ENCODE results near the gene PSMC2.
"Not testable (repeated sequence)": the region's sequence is repeated elsewhere in the genome, so short reads cannot be mapped to it uniquely, and the experiment has no call there.

Gene PSMC2

DNA sequence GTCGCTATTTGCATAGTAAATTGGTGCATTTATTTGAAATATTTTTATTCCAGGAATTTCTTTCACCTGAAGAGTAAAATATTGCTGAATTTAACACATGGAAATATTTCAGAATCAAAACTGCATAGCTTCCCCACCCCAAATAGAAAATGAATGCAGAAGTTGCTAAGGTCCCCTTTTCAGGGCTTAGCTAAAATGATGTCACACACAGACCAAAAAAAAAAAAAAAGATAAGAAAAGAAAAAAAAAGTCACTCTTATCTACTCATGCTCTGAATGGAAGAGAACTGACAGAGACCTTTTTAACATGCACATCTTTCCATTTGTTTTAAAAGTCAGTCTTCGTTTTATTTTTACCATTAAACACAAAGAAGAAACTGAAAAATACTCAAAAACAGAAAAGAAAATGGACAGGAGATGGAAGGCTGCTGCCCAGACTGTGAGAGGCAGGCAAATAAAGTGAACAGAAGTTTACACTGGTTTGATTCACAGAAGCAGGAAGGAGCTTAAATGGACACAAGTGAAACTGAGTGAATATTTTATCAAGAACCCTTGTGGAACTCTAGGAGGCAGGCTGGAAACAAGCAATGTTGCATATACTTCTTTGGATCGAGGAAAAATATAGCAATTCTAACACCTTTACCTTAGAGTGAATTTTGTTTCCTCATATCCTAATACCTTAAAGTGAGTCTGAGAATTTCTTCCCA is 32.0 kb downstream of the PSMC2 start:
- no peak for DNase-seq (ENCODE audit: low read depth)

DNA sequence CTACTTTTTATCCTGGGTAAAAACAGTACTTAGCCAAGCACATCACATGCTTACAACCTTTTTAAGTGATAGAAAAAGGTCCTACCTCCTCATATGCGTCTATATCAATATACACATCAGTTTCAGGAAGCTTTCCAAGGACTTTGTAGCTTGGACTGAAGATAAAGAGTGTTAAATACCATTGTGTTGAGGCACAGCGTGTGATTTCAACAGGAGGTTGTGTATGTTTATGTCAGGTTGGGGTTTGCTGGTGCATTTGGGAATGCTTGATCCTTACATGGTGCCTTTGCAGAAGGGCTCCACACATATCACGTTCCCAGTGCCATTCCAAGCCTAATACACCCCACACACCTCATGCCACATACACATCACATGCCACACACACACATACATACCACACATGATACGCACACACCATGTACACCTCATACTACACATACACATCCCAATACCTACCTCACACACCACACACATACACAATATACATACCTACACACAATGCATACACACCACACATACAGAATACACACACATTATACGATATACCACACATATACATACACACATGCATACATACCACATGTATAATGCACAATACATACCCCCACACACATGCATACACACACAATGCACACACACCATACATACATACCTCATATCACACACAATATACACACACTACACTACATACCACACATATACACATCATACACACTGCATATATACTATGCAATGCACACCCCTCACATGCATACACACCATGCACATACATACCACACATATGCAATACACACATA is 33.1 kb downstream of the PSMC2 start:
- no peak for DNase-seq (ENCODE audit: low read depth)

- DNase-seq (ENCODE audit: low read depth) = no peak
These were observed 34.0 kb downstream of the PSMC2 start for GRCh38 chr7:103381280-103382031.

- DNase-seq (ENCODE audit: low read depth) = no peak
These were observed 34.6 kb downstream of the PSMC2 start for GRCh38 chr7:103382032-103382402.

DNA sequence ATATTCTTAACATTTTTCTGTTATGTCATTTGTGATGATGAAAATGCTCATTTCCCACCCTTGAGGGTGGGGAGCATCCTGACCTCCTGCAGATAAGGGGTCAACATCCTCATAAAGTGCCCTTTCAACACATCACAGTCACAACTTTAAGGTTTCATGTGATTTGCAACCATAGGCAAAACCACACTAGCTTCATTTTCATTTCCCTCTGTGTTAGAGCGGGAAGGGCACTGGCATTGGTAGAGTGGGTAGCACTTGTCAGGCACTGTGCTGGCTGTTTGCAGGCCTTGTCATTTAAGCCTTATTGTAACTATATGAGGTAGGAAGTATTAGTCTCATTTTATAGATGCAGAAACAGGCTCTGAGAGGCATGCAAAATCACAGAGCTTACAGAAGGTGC is 39.8 kb downstream of the PSMC2 start:
- DNase-seq (ENCODE audit: low read depth) = no peak

GRCh38 chr7:103388469-103389140 is 41.2 kb downstream of the PSMC2 start:
- DNase-seq (ENCODE audit: low read depth) = no peak

DNA sequence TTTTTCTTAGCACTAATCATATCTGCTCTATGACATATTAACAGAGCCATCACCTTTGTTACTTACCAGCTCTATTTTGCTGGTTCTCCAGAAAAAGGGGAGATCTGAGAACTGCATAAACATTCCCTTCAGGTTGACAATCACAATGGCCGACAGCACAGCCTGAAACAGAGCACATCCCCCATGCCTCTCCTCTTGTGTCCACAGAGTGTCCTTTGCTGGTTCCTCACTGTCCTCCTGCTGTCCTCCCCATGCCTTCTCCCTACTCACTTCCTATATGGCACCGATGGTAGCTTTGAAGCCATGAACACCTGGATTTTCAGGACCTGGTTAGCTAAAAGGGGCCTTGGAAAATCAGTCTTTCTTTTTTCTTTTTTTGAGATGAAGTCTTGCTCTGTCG is 41.8 kb downstream of the PSMC2 start:
- DNase-seq (ENCODE audit: low read depth) = no peak

- no peak for DNase-seq (ENCODE audit: low read depth)
These were observed 43.7 kb downstream of the PSMC2 start for GRCh38 chr7:103391150-103391549.

- peak; percentile 7 for DNase-seq (ENCODE audit: low read depth)
These were observed 44.5 kb downstream of the PSMC2 start for GRCh38 chr7:103391976-103392375.

DNA sequence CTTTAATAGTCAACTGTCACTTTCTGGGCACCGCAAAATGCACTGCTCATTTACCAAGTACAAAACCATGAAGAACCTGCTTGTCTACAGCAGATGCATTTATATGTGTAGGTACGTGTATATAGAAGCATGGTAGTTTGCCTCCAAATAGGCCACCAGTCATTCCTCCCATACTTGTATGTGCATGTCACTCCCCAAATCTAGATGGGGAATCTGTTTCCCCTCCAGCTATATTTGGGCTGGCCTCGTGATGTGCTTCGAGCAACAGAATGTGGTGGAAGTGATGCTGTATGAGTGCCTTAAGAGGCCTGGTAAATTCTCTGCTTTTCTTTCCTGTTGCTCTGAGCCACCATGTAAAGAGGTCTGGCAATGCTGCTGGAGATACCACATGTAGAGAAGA is 47.1 kb downstream of the PSMC2 start:
- peak; percentile 20 for DNase-seq (ENCODE audit: low read depth)

GRCh38 chr7:103395071-103395470 is 47.6 kb downstream of the PSMC2 start:
- DNase-seq (ENCODE audit: low read depth) = no peak

DNA sequence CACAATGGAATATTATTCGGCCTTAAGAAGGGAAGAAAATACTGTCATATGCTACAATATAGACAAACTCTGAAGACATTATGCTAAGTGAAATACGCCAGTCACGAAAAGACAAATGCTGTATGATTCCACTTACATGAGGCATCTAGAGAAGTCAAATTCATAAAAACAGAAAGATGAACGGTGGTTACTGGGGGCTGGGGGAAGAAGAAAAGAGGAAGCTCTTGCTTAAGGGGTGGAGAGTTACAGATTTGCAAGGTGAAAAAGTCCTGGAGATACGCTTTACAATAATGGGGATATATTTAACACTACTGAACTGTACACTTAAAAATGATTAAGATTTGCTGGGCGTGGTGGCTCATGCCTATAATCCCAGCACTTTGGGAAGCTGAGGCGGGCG is 49.0 kb downstream of the PSMC2 start:
- DNase-seq (ENCODE audit: low read depth) = no peak

DNA sequence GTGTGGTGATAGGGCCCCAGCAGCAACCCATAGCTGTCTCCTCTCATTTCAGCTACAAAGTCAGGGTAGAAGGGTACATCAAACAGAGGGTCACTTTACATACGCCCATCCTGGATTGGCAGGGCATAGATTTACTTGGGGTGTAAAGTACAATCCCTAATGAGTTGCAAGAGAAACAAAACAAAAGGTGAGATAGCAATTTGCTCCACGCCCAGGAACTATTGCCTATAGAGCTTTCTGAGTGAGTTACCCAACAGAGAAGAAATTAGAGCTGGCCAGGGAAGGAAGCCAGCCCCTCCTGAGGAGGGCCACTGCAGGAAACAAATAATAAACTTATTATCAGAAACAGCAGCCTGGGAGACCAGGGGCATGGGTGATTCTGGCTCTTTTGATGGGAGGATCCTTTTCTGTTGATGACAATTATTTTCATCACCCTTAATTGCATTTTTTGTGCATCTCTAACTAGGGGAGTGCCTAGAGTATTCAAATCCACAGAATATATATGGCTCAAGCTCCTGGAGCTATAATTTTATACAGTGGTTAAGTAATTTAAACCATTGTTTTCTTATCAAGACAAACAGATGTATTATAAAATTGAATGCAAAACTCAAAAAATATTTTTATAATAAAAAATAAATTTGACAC is 51.2 kb downstream of the PSMC2 start:
- DNase-seq (ENCODE audit: low read depth) = no peak

DNA sequence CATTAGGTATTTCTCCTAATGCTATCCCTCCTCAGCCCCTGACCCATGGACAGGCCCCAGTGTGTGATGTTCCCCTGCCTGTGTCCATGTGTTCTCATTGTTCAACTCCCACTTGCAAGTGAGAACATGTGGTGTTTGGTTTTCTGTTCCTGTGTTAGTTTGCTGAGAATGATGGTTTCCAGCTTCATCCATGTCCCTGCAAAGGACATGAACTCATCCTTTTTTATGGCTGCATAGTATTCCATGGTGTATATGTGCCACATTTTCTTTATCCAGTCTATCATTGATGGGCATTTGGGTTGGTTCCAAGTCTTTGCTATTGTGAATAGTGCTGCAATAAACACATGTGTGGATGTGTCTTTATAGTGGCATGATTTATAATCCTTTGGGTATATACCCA is 52.2 kb downstream of the PSMC2 start:
- not testable (repeated sequence) for DNase-seq (ENCODE audit: low read depth)

GRCh38 chr7:103405789-103406613 is 58.6 kb downstream of the PSMC2 start:
- DNase-seq (ENCODE audit: low read depth) = not testable (repeated sequence)

DNA sequence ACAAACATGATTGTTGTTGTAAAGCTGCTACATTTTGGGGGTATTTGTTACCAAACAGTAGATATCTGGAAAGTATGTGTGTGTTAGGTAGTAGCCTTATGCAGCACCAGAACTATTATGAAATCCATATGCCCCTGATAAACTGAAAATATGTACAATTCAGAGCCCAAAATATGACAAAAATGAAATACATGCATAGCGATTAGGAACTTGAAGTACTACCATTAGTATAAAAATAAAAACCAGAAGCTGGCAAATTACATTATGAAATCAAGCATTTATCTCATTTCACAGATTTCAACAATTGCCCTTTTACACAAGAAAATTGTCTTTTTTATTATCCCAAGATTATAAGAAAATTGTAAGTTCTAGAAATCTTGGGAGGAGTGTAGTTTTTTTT is 64.7 kb downstream of the PSMC2 start:
- no peak for DNase-seq (ENCODE audit: low read depth)

DNA sequence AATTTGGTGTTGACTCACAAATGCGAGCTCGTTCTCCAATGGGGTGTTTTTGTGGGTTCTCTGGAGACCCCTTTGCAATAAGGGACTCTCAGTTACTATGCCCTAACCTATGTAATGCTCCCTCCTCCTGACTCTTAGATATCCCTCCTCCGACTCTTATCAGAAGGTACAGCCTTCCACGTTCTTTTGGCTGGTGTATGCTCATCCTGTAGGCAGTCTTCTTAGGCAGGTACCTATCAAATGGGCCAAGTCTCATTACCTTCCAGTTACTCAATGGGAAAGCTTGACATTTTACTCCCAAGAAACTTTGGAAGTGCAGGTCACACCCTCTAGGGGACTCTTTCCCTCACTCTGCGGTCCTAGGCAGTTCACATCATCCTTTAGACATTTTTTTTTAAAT is 66.0 kb downstream of the PSMC2 start:
- DNase-seq (ENCODE audit: low read depth) = no peak

GRCh38 chr7:103418241-103418640 is 70.8 kb downstream of the PSMC2 start:
- DNase-seq (ENCODE audit: low read depth) = no peak
